NT2/D1 (cell line): ENCODE measurements around the gene FSCN2.

ENCODE experiments used
- DNase-seq: peaks from one replicate; pipeline ENCODE4 v3.0.0-alpha.2; 2011; ENCODE audit warnings: low read depth, low spot score
- H3K27me3 ChIP-seq: 2 replicates; pipeline ENCODE4 v1.6.0; 2011; ENCODE audit warnings: mild to moderate bottlenecking; ENCODE audit not compliant: insufficient read length, insufficient read depth
- H3K36me3 ChIP-seq: 2 replicates; pipeline ENCODE4 v1.6.1; 2011; ENCODE audit warnings: mild to moderate bottlenecking, low read length, mixed read lengths; ENCODE audit not compliant: insufficient read depth, insufficient read length
- H3K4me1 ChIP-seq: 2 replicates; pipeline ENCODE4 v1.5.1; 2011; ENCODE audit not compliant: insufficient read depth, insufficient read length
- H3K4me3 ChIP-seq: 2 replicates; pipeline ENCODE4 v1.5.1; 2011; ENCODE audit warnings: low read depth; ENCODE audit not compliant: insufficient read length
- H3K9ac ChIP-seq: 2 replicates; pipeline ENCODE4 v1.6.0; 2011; ENCODE audit warnings: low read depth; ENCODE audit not compliant: insufficient read length
- H3K9me3 ChIP-seq: 2 replicates; pipeline ENCODE4 v1.5.1; 2011; ENCODE audit warnings: mild to moderate bottlenecking, low read length; ENCODE audit not compliant: insufficient read depth
- SUZ12 ChIP-seq: IDR thresholded peaks from 2 replicates; pipeline ENCODE4 v1.6.1; 2011; ENCODE audit not compliant: insufficient read length, insufficient read depth; ENCODE audit errors: extremely low read depth
- YY1 ChIP-seq: IDR thresholded peaks from 2 replicates; pipeline ENCODE4 v1.6.1; 2011; ENCODE audit not compliant: insufficient read length, insufficient read depth
- ZNF274 ChIP-seq: IDR thresholded peaks from 2 replicates; pipeline ENCODE4 v1.6.1; 2011; ENCODE audit warnings: mild to moderate bottlenecking, low read depth, low read length

FSCN2 gene

DNA sequence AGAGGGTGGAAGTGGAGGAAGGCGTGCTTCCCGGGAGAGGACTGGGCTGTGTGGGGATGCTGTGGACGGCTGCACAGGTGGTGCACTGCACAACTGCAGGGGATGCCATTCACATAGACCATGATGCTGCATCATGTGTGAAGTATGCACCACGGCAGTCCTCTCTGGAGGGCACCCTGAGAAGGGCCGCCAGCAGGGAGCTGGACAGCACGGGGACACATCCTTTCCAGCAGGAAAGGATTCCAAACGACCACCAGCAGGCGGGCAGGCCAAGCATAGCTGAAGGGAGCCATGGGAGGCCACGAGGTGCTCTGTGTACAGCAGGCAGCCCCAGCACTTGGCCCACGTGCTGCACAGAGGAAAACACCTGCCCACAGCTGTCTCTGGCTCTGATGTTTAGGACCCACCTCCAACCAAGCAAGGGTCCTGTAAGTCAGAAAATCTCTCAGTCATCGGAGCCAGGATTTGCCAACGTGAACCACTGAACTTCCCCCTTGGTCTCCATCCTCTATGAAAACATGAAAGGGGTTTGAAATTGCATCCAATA is 25.6 kb upstream of the FSCN2 start:
- H3K4me1 ChIP-seq, result peaks cover 8% of the 10 kb centered on the region
- no peaks in the 10 kb centered on the region for H3K9me3 ChIP-seq
- H3K4me3 ChIP-seq, result no peak overlapping the region
- H3K9ac ChIP-seq, result no peak overlapping the region
- TF ChIP-seq ZNF274 (no peak), SUZ12 (no peak), YY1 (no peak)
- no peak for DNase-seq
- H3K27me3 ChIP-seq, result no peaks in the 10 kb centered on the region
- no peaks in the 10 kb centered on the region for H3K36me3 ChIP-seq

DNA sequence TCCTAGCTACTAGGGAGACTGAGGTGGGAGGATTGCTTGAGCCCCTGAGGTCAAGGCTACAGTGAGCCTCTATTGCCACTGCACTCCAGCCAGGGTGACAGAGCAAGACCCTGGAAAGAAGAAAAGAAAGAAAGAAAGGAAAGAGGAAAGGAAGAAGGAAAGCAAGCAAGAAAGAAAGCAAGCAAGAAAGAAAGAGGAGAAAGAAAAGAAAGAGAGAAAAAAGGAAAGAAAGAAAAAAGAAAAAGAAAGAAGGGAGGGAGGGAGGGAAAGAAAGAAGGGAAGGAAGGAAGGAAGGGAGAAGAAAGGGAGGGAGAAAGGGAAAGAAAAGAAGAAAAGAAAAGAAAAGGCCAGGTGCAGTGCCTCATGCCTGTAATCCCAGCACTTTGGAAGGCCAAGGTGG is 24.6 kb upstream of the FSCN2 start:
- Histone ChIP-seq H3K36me3 (no peaks in the 10 kb centered on the region), H3K9ac (no peak overlapping the region), H3K9me3 (no peaks in the 10 kb centered on the region), H3K4me3 (no peak overlapping the region), H3K27me3 (no peaks in the 10 kb centered on the region), H3K4me1 (peaks cover 8% of the 10 kb centered on the region)
- no peak for DNase-seq
- TF ChIP-seq YY1, result no peak
- no peak for TF ChIP-seq ZNF274
- TF ChIP-seq SUZ12, result no peak

DNA sequence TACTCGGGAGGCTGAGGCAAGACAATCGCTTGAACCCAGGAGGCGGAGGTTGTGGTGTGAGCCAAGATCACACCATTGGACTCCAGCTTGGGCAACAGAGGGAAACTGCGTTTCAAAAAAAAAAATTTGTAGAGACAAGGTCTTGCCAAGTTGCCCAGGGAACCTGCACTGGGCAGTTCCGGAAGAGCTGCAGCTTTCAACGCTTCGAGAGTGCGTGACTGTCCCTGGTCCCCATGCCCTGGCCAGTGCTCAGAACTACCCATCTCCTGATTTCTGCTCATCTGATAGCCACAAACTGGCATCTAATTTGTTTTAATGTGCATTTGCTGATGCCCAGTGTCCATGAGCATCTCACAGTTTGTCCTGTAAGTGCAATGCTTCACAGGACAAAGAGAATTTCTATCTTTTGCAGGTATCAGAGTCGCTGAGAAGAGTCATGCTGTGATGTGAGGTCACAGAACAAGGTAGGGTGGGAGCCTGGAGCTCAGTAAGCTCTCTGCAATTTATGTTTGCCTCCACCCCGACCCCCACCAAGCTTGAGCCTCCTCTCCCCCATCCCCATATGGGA is 19.5 kb upstream of the FSCN2 start:
- TF ChIP-seq YY1 (no peak), ZNF274 (no peak), SUZ12 (no peak)
- Histone ChIP-seq H3K36me3 (peaks cover 37% of the 10 kb centered on the region), H3K9me3 (no peaks in the 10 kb centered on the region), H3K4me3 (peak overlapping the region; percentile 99), H3K27me3 (no peaks in the 10 kb centered on the region), H3K9ac (no peak overlapping the region), H3K4me1 (peaks cover 2% of the 10 kb centered on the region)
- DNase-seq, result no peak

- H3K4me3 ChIP-seq, result peak overlapping the region; percentile 99
- H3K9me3 ChIP-seq, result no peaks in the 10 kb centered on the region
- no peak for DNase-seq
- peaks cover 2% of the 10 kb centered on the region for H3K4me1 ChIP-seq
- H3K36me3 ChIP-seq, result peaks cover 37% of the 10 kb centered on the region
- peak overlapping the region; percentile 53 for H3K9ac ChIP-seq
- TF ChIP-seq SUZ12 (no peak), ZNF274 (no peak), YY1 (no peak)
- no peaks in the 10 kb centered on the region for H3K27me3 ChIP-seq
Observed at GRCh38 chr17:81509207-81509971, 18.8 kb upstream of the FSCN2 start.

DNA sequence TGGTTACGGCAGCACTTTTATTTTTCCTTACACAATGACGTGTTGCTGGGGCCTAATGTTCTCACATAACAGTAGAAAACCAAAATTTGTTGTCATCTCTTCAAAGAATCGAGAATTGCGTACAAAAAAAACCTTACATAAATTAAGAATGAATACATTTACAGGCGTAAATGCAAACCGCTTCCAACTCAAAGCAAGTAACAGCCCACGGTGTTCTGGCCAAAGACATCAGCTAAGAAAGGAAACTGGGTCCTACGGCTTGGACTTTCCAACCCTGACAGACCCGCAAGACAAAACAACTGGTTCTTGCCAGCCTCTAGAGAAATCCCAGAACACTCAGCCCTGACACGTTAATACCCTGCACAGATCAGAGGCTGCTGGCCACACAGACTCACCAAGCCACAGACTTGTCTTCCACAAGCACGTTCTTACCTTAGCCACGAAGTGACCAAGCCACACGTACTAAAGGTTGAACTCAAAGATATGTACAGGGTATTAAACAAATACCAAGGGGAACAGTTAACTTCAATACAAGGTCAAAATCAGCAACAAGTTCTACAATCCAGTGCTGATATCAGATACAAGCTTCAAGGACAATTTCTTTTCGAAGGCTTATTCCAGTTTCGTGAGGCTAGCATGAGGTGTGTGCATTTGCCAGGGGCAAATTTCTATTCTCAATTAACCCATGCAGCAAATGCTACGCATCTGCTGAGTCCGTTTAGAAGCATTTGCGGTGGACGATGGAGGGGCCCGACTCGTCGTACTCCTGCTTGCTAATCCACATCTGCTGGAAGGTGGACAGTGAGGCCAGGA is 18.0 kb upstream of the FSCN2 start:
- DNase-seq, result no peak
- peaks cover 2% of the 10 kb centered on the region for H3K4me1 ChIP-seq
- no peaks in the 10 kb centered on the region for H3K27me3 ChIP-seq
- peak overlapping the region; percentile 99 for H3K4me3 ChIP-seq
- H3K9me3 ChIP-seq, result no peaks in the 10 kb centered on the region
- peak overlapping the region; percentile 98 for H3K9ac ChIP-seq
- TF ChIP-seq ZNF274, result no peak
- TF ChIP-seq SUZ12, result no peak
- TF ChIP-seq YY1, result no peak
- peaks cover 37% of the 10 kb centered on the region for H3K36me3 ChIP-seq

DNA sequence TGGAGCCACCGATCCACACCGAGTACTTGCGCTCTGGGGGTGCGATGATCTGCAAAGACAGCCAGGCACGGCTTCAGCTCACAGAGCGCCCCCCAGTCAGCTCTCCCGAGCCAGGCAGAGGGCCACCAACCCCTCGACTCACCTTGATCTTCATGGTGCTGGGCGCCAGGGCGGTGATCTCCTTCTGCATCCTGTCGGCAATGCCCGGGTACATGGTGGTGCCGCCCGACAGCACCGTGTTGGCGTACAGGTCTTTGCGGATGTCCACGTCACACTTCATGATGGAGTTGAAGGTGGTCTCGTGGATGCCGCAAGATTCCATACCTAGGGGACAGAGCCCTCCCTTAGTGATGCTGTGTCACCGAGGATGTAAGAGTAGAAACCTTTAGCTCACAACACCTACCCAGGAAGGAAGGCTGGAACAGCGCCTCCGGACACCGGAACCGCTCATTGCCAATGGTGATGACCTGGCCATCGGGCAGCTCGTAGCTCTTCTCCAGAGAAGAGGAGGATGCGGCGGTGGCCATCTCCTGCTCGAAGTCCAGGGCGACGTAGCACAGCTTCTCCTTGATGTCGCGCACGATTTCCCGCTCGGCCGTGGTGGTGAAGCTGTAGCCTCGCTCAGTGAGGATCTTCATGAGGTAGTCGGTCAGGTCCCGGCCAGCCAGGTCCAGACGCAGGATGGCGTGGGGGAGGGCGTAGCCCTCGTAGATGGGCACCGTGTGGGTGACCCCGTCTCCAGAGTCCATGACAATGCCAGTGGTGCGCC is 17.2 kb upstream of the FSCN2 start:
- no peak for DNase-seq
- peaks cover 42% of the 10 kb centered on the region for H3K36me3 ChIP-seq
- TF ChIP-seq YY1 (no peak), SUZ12 (no peak), ZNF274 (no peak)
- H3K4me1 ChIP-seq, result peaks cover 2% of the 10 kb centered on the region
- H3K9ac ChIP-seq, result peak overlapping the region; percentile 98
- H3K9me3 ChIP-seq, result no peaks in the 10 kb centered on the region
- H3K4me3 ChIP-seq, result peak overlapping the region; percentile 99
- H3K27me3 ChIP-seq, result no peaks in the 10 kb centered on the region
